ENCODE data around the gene CYB561.

The CYB561 gene

GRCh38 chr17:63433746-63434591 is 12.1 kb downstream of the CYB561 start:
- no peak overlapping the region for H3K4me3 ChIP-seq (ENCODE audit: low read depth, low read length)
- peak; percentile 36 for TF ChIP-seq CTCF (conservative IDR thresholded peaks at IDR 0.05; ENCODE audit: low read depth, low read length)
- peak; percentile 97 for DNase-seq (ENCODE audit: low read depth)

GRCh38 chr17:63431939-63432804 is 13.9 kb downstream of the CYB561 start:
- DNase-seq (ENCODE audit: low read depth) = peak; percentile 52
- no peak for TF ChIP-seq CTCF (conservative IDR thresholded peaks at IDR 0.05; ENCODE audit: low read depth, low read length)
- H3K4me3 ChIP-seq (ENCODE audit: low read depth, low read length) = no peak overlapping the region

- TF ChIP-seq CTCF (conservative IDR thresholded peaks at IDR 0.05; ENCODE audit: low read depth, low read length) = no peak
- no peak overlapping the region for H3K4me3 ChIP-seq (ENCODE audit: low read depth, low read length)
- DNase-seq (ENCODE audit: low read depth) = no peak
These were observed 14.5 kb downstream of the CYB561 start for GRCh38 chr17:63431618-63431938.

- DNase-seq (ENCODE audit: low read depth) = no peak
- no peak overlapping the region for H3K4me3 ChIP-seq (ENCODE audit: low read depth, low read length)
- no peak for TF ChIP-seq CTCF (conservative IDR thresholded peaks at IDR 0.05; ENCODE audit: low read depth, low read length)
These were observed 15.9 kb downstream of the CYB561 start for GRCh38 chr17:63430223-63430622.

- no peak overlapping the region for H3K4me3 ChIP-seq (ENCODE audit: low read depth, low read length)
- no peak for DNase-seq (ENCODE audit: low read depth)
- TF ChIP-seq CTCF (conservative IDR thresholded peaks at IDR 0.05; ENCODE audit: low read depth, low read length) = no peak
These were observed 16.3 kb downstream of the CYB561 start for GRCh38 chr17:63429766-63430165.

GRCh38 chr17:63426917-63427308 is 19.2 kb downstream of the CYB561 start:
- no peak for DNase-seq (ENCODE audit: low read depth)
- no peak overlapping the region for H3K4me3 ChIP-seq (ENCODE audit: low read depth, low read length)
- TF ChIP-seq CTCF (conservative IDR thresholded peaks at IDR 0.05; ENCODE audit: low read depth, low read length) = no peak

All from choroid plexus epithelial cell (primary cell).